Neural progenitor cell (in vitro differentiated cells): ENCODE results near the gene RNF167. TPM values are rescaled to one million over a fixed set of nuclear protein-coding genes. Genes with fewer than 3 reads are reported as not detected.

Experiments
- DNase-seq: peaks from one replicate; pipeline ENCODE4 v3.0.0-alpha.2; 2016; ENCODE audit warnings: low spot score
- H2AFZ ChIP-seq: fragments of 200-600 bp; sonication (generic); replicated peaks from 2 replicates; pipeline ENCODE4 v1.6.1; 2016; ENCODE audit warnings: antibody characterized with exemption
- H3F3A ChIP-seq: fragments of 200-600 bp; sonication (generic); 2 replicates; pipeline ENCODE4 v1.6.1; 2016; ENCODE audit warnings: antibody characterized with exemption, low read depth
- H3K27ac ChIP-seq: fragments of 200-600 bp; sonication (generic); 2 replicates; pipeline ENCODE4 v1.5.1; 2016; ENCODE audit warnings: mild to moderate bottlenecking
- H3K27me3 ChIP-seq: fragments of 200-600 bp; sonication (generic); 2 replicates; pipeline ENCODE4 v1.6.1; 2016; ENCODE audit warnings: mild to moderate bottlenecking, moderate library complexity
- H3K36me3 ChIP-seq: fragments of 200-600 bp; sonication (generic); 2 replicates; pipeline ENCODE4 v1.5.1; 2016
- H3K4me1 ChIP-seq: fragments of 200-600 bp; sonication (generic); 2 replicates; pipeline ENCODE4 v1.6.1; 2016; ENCODE audit warnings: mixed run types
- H3K4me2 ChIP-seq: fragments of 200-600 bp; sonication (generic); 2 replicates; pipeline ENCODE4 v1.6.1; 2016
- H3K4me3 ChIP-seq: fragments of 200-600 bp; sonication (generic); 2 replicates; pipeline ENCODE4 v1.5.1; 2016
- H3K79me2 ChIP-seq: fragments of 200-600 bp; sonication (generic); 2 replicates; pipeline ENCODE4 v1.6.1; 2016; ENCODE audit warnings: low read depth
- H3K9ac ChIP-seq: fragments of 200-600 bp; sonication (generic); 2 replicates; pipeline ENCODE4 v1.6.1; 2016
- H3K9me3 ChIP-seq: fragments of 200-600 bp; sonication (generic); 2 replicates; pipeline ENCODE4 v1.5.1; 2016; ENCODE audit warnings: low read depth
- H4K20me1 ChIP-seq: fragments of 200-600 bp; sonication (generic); 2 replicates; pipeline ENCODE4 v1.6.1; 2016; ENCODE audit warnings: low read depth
- H3K27ac Mint-ChIP-seq: 3 replicates; pipeline ENCODE4 v1.8.0; 2021; ENCODE audit warnings: mixed read lengths
- H3K27me3 Mint-ChIP-seq: 2 replicates; pipeline ENCODE4 v1.8.0; 2022; ENCODE audit warnings: low read depth, mild to moderate bottlenecking, inconsistent platforms, moderate library complexity, mixed read lengths; ENCODE audit not compliant: insufficient read depth
- H3K36me3 Mint-ChIP-seq: 3 replicates; pipeline ENCODE4 v1.8.0; 2021; ENCODE audit warnings: mixed read lengths
- H3K4me1 Mint-ChIP-seq: 3 replicates; pipeline ENCODE4 v1.8.0; 2021; ENCODE audit warnings: mixed read lengths
- H3K4me3 Mint-ChIP-seq: 3 replicates; pipeline ENCODE4 v1.8.0; 2021; ENCODE audit warnings: mild to moderate bottlenecking, moderate library complexity, mixed read lengths
- H3K9me3 Mint-ChIP-seq: 3 replicates; pipeline ENCODE4 v1.8.0; 2020; ENCODE audit warnings: mixed read lengths
- EZH2 ChIP-seq: fragments of 200-600 bp; sonication (generic); IDR thresholded peaks from 2 replicates; pipeline ENCODE4 v1.6.1; 2017; ENCODE audit warnings: antibody characterized with exemption, mild to moderate bottlenecking, moderate library complexity
- EZH2phosphoT487 ChIP-seq: fragments of 200-600 bp; sonication (generic); IDR thresholded peaks from 2 replicates; pipeline ENCODE4 v1.6.1; 2017; ENCODE audit warnings: antibody characterized with exemption
- total RNA-seq: library from RNA; depleted of rRNA; stranded (reverse); fragments of >200 nt; gene quantifications from 2 replicates; pipeline ENCODE4 v1.2.3, GENCODE V29; 2015; ENCODE audit warnings: low replicate concordance
- TF ChIP-seq, protein P1 (sequence below): fragments of 200-600 bp; sonication (generic); IDR thresholded peaks from 2 replicates; pipeline ENCODE4 v1.5.1; 2017; ENCODE audit warnings: antibody characterized with exemption, mild to moderate bottlenecking

Gene RNF167
- total RNA-seq, 1 donor from 2014 or later, result 43.9 TPM

DNA sequence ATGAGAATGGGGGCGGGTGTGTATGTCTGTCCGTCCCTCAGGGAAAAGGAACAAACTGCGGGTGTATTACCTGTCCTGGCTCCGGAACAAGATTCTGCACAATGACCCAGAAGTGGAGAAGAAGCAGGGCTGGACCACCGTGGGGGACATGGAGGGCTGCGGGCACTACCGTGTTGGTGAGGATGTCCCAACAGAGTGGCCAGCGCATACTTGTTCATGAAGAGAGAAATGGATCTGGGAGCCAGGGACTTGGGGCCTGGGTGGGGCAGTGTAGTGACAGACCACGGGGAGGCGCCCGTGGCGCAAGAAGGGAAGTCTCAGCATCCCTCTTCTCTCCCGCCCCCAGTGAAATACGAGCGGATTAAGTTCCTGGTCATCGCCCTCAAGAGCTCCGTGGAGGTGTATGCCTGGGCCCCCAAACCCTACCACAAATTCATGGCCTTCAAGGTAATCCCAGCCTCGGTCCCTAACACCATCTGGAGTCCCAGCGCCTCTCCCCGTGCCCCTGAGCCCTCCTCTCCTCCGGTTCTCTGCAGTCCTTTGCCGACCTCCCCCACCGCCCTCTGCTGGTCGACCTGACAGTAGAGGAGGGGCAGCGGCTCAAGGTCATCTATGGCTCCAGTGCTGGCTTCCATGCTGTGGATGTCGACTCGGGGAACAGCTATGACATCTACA, 44.3 kb upstream of the RNF167 start:
- DNase-seq, result peak; percentile 36

DNA sequence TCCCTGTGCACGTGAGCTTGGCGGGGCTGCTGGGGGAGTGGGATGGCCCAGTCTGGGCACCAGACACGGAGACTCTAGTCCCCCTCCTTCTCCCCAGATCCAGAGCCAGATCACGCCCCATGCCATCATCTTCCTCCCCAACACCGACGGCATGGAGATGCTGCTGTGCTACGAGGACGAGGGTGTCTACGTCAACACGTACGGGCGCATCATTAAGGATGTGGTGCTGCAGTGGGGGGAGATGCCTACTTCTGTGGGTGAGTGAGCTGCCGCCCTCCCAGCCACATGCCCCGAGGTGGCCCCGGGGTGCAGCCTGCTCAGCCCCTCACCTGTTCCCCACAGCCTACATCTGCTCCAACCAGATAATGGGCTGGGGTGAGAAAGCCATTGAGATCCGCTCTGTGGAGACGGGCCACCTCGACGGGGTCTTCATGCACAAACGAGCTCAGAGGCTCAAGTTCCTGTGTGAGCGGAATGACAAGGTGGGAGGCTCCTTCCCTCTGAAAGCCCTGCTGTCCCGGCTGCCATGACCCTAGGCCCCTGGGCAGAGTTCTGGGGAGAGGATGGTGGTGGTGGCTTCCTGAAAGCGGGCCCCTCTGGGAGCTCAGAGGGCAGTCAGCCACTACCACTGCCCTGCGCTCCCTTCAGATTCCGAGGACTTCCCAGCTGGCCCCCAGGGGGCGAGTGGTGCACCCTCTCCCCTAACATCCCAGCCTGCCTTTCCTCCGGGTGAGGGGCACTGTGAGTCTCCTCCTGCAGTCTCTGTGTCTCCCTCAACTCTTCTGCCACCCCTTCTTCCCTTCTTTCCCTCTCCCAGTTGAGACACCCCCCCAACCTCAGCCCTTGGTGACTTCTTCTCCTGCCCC, 43.5 kb upstream of the RNF167 start:
- no peak overlapping the region for H3K27ac ChIP-seq
- no peak for TF ChIP-seq EZH2phosphoT487

More for the DNA sequence above, 44.3 kb upstream of the RNF167 start:
- no peaks in the 10 kb centered on the region for H4K20me1 ChIP-seq
- peaks cover 11% of the 10 kb centered on the region for H3K27me3 Mint-ChIP-seq
- H3K4me3 ChIP-seq, result no peak overlapping the region
- TF ChIP-seq, protein P1, sequence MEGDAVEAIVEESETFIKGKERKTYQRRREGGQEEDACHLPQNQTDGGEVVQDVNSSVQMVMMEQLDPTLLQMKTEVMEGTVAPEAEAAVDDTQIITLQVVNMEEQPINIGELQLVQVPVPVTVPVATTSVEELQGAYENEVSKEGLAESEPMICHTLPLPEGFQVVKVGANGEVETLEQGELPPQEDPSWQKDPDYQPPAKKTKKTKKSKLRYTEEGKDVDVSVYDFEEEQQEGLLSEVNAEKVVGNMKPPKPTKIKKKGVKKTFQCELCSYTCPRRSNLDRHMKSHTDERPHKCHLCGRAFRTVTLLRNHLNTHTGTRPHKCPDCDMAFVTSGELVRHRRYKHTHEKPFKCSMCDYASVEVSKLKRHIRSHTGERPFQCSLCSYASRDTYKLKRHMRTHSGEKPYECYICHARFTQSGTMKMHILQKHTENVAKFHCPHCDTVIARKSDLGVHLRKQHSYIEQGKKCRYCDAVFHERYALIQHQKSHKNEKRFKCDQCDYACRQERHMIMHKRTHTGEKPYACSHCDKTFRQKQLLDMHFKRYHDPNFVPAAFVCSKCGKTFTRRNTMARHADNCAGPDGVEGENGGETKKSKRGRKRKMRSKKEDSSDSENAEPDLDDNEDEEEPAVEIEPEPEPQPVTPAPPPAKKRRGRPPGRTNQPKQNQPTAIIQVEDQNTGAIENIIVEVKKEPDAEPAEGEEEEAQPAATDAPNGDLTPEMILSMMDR, result peak; percentile 19
- TF ChIP-seq EZH2, result no peak
- H3K27ac Mint-ChIP-seq, result no peak overlapping the region
- H3K36me3 Mint-ChIP-seq, result peaks cover 11% of the 10 kb centered on the region
- peaks cover 2% of the 10 kb centered on the region for H3K4me1 Mint-ChIP-seq
- no peaks in the 10 kb centered on the region for H3K9me3 Mint-ChIP-seq
- no peak overlapping the region for H3K4me3 Mint-ChIP-seq
- peaks cover 20% of the 10 kb centered on the region for H3K27me3 ChIP-seq
- H2AFZ ChIP-seq, result no peak overlapping the region
- peaks cover 10% of the 10 kb centered on the region for H3F3A ChIP-seq
- no peak overlapping the region for H3K9ac ChIP-seq
- no peaks in the 10 kb centered on the region for H3K4me1 ChIP-seq
- H3K4me2 ChIP-seq, result no peak overlapping the region
- no peaks in the 10 kb centered on the region for H3K79me2 ChIP-seq
- H3K36me3 ChIP-seq, result no peaks in the 10 kb centered on the region
- no peaks in the 10 kb centered on the region for H3K9me3 ChIP-seq
- H3K27ac ChIP-seq, result no peak overlapping the region

DNA sequence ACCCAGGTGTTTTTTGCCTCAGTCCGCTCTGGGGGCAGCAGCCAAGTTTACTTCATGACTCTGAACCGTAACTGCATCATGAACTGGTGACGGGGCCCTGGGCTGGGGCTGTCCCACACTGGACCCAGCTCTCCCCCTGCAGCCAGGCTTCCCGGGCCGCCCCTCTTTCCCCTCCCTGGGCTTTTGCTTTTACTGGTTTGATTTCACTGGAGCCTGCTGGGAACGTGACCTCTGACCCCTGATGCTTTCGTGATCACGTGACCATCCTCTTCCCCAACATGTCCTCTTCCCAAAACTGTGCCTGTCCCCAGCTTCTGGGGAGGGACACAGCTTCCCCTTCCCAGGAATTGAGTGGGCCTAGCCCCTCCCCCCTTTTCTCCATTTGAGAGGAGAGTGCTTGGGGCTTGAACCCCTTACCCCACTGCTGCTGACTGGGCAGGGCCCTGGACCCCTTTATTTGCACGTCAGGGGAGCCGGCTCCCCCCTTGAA, 42.8 kb upstream of the RNF167 start:
- no peaks in the 10 kb centered on the region for H3K36me3 ChIP-seq
- no peak for DNase-seq
- no peak overlapping the region for H3K4me3 ChIP-seq
- H2AFZ ChIP-seq, result no peak overlapping the region
- Mint-ChIP-seq H3K27me3 (peaks cover 11% of the 10 kb centered on the region), H3K36me3 (peaks cover 11% of the 10 kb centered on the region), H3K4me1 (peaks cover 2% of the 10 kb centered on the region), H3K4me3 (peak overlapping the region; percentile 33), H3K27ac (no peak overlapping the region), H3K9me3 (no peaks in the 10 kb centered on the region)
- H3K27me3 ChIP-seq, result peaks cover 21% of the 10 kb centered on the region
- H3F3A ChIP-seq, result peaks cover 10% of the 10 kb centered on the region
- no peaks in the 10 kb centered on the region for H3K79me2 ChIP-seq
- no peak overlapping the region for H3K27ac ChIP-seq
- no peak overlapping the region for H3K4me2 ChIP-seq
- H3K9me3 ChIP-seq, result no peaks in the 10 kb centered on the region
- TF ChIP-seq EZH2phosphoT487 (no peak), EZH2 (no peak)
- TF ChIP-seq, protein P1, result no peak
- H3K4me1 ChIP-seq, result no peaks in the 10 kb centered on the region
- no peak overlapping the region for H3K9ac ChIP-seq
- no peaks in the 10 kb centered on the region for H4K20me1 ChIP-seq

More for the DNA sequence above, 43.5 kb upstream of the RNF167 start:
- H3F3A ChIP-seq, result peaks cover 10% of the 10 kb centered on the region
- no peaks in the 10 kb centered on the region for H3K9me3 ChIP-seq
- no peaks in the 10 kb centered on the region for H3K79me2 ChIP-seq
- DNase-seq, result no peak
- no peaks in the 10 kb centered on the region for H3K4me1 ChIP-seq
- H3K4me3 ChIP-seq, result no peak overlapping the region
- no peaks in the 10 kb centered on the region for H4K20me1 ChIP-seq
- Mint-ChIP-seq H3K4me1 (peaks cover 2% of the 10 kb centered on the region), H3K27me3 (peaks cover 11% of the 10 kb centered on the region), H3K36me3 (peaks cover 11% of the 10 kb centered on the region), H3K4me3 (no peak overlapping the region), H3K9me3 (no peaks in the 10 kb centered on the region), H3K27ac (no peak overlapping the region)
- no peaks in the 10 kb centered on the region for H3K36me3 ChIP-seq
- H3K4me2 ChIP-seq, result no peak overlapping the region
- no peak overlapping the region for H3K9ac ChIP-seq
- peaks cover 21% of the 10 kb centered on the region for H3K27me3 ChIP-seq
- H2AFZ ChIP-seq, result no peak overlapping the region
